ENCODE results near the gene MAG. TPM values are rescaled to one million over a fixed set of nuclear protein-coding genes. Genes with fewer than 3 reads are reported as not detected.

The MAG gene
- total and polyA plus RNA-seq, 2 of the 8 experiments (the other 6 are each of a cell fraction or from before 2014, with no cell fraction given) = 0.20 to 1.3 TPM

- H3K79me2 ChIP-seq (ENCODE audit: control insufficient read depth in 1 of 2, insufficient read depth in 2 of 2, low read length in 2 of 2) = peaks cover 8 to 55% of the 10 kb centered on the region in 2 experiments
- H3K36me3 ChIP-seq (ENCODE audit: control insufficient read depth in 2 of 4, insufficient read depth in 4 of 4, low read length in 3 of 4) = peaks cover 29 to 47% (median 41%) of the 10 kb centered on the region in 4 experiments
Measured at GRCh38 chr19:35254341-35255297, 37.3 kb upstream of the MAG start.

More at GRCh38 chr19:35254341-35255297, 37.3 kb upstream of the MAG start:
- no peak overlapping the region for H2AFZ ChIP-seq (ENCODE audit: low read length)
- no peak overlapping the region; the same call in 1 of the 2 replicates for H3K27ac ChIP-seq (ENCODE audit: low read depth, low read length)
- H3K4ac ChIP-seq (replicated peaks; ENCODE audit: insufficient read length, low read depth, low read length) = no peak overlapping the region
- H3K18ac ChIP-seq (ENCODE audit: extremely low read depth, low read length) = no peak overlapping the region
- no peak overlapping the region for H2AK5ac ChIP-seq (ENCODE audit: low read depth, low read length)
- H3K4me2 ChIP-seq (ENCODE audit: insufficient read depth in 1 of 2, low read depth in 2 of 2, low read length in 2 of 2) = no peak overlapping the region
- H4K91ac ChIP-seq (replicated peaks; ENCODE audit: insufficient read length, low read length) = no peak overlapping the region
- no peak overlapping the region for H2BK15ac ChIP-seq (ENCODE audit: low read length)
- no peak overlapping the region for H2BK5ac ChIP-seq (ENCODE audit: low read depth, low read length)
- H3K4me3 ChIP-seq (ENCODE audit: extremely low read depth in 1 of 4, insufficient read depth in 2 of 4, low read depth in 3 of 4, low read length in 4 of 4) = no peak overlapping the region
- peaks cover 6% of the 10 kb centered on the region; the same call in 1 of the 2 replicates for H3K23me2 ChIP-seq (ENCODE audit: low read depth, low read length)
- POLR2A ChIA-PET (ENCODE audit: partially characterized antibody) = interaction anchor here (0.7 to 9.8 kb wide), 9 partner anchors 10 to 255 kb away, joined by 3 to 146 read pairs (median 4); partner anchors contain the start of genes FXYD5 and USF2
- H3K23ac ChIP-seq (ENCODE audit: insufficient read length) = no peak overlapping the region
- H4K20me1 ChIP-seq (replicated peaks in 1 of 2; ENCODE audit: control insufficient read depth in 1 of 2, insufficient read depth in 2 of 2, low read length in 2 of 2) = peaks cover 33 to 43% of the 10 kb centered on the region in 2 experiments
- no peak overlapping the region for H2BK20ac ChIP-seq (ENCODE audit: low read length)
- H3K9ac ChIP-seq (replicated peaks in 1 of 4; ENCODE audit: extremely low read depth in 1 of 4, low read depth in 3 of 4, low read length in 3 of 4) = no peak overlapping the region
- CTCF ChIA-PET (ENCODE audit: partially characterized antibody) = interaction anchor here (2.5 kb wide), 1 partner anchor 187 kb away, joined by 7 read pairs; no protein-coding TSS in a partner anchor
- no peaks in the 10 kb centered on the region for H3K9me3 ChIP-seq (ENCODE audit: insufficient read depth in 2 of 2, low read depth in 1 of 2, low read length in 1 of 2)
- peak overlapping the region; percentile 39; the same call in 1 of the 2 replicates for H4K8ac ChIP-seq (ENCODE audit: extremely low read depth, insufficient read depth, low read length)
- no peak overlapping the region for H2BK12ac ChIP-seq (ENCODE audit: low read depth, low read length)
- H2BK120ac ChIP-seq (replicated peaks; ENCODE audit: low read depth, low read length) = no peak overlapping the region
- H4K5ac ChIP-seq (ENCODE audit: insufficient read length, low read depth, low read length) = no peak overlapping the region
- no peak overlapping the region for H3K14ac ChIP-seq (ENCODE audit: insufficient read length)
- peaks cover 0 to 13% (median 7%) of the 10 kb centered on the region in 4 experiments; a peak in 6 of 7 replicates for H3K4me1 ChIP-seq (replicated peaks in 1 of 4; ENCODE audit: control insufficient read depth in 3 of 4, insufficient read depth in 4 of 4, low read length in 3 of 4)
- WGBS, 2 experiments (ENCODE audit: extremely low coverage in 1 of 2, insufficient coverage in 1 of 2, insufficient read length in 1 of 2, insufficient replicate concordance in 2 of 2, low coverage in 1 of 2, low lambda C conversion rate in 2 of 2, missing lambda C conversion rate in 1 of 2) = 96% methylated on average over 17 of the region's 17 CpGs; no CpG with 5 or more reads in 1 of the 2 experiments
- DNase-seq (ENCODE audit: low read depth in 1 of 2, low spot score in 2 of 2) (peak in 1 of 2 experiments; percentile 24), FAIRE-seq (no peak)
- no peak overlapping the region for H3K56ac ChIP-seq (replicated peaks; ENCODE audit: insufficient read length, low read depth, low read length)
- no peaks in the 10 kb centered on the region for H3K27me3 ChIP-seq (replicated peaks in 1 of 4; ENCODE audit: control insufficient read depth in 3 of 4, extremely low read depth in 1 of 4, insufficient read depth in 3 of 4, low read length in 3 of 4)
- peaks cover 23% of the 10 kb centered on the region for H3K79me1 ChIP-seq (ENCODE audit: low read depth, low read length)

All from H1 (cell line).